ENCODE measurements around the gene TELO2.
A peak's percentile ranks its signal among the peaks of the same experiment; 100 is the strongest.

TELO2 gene

DNA sequence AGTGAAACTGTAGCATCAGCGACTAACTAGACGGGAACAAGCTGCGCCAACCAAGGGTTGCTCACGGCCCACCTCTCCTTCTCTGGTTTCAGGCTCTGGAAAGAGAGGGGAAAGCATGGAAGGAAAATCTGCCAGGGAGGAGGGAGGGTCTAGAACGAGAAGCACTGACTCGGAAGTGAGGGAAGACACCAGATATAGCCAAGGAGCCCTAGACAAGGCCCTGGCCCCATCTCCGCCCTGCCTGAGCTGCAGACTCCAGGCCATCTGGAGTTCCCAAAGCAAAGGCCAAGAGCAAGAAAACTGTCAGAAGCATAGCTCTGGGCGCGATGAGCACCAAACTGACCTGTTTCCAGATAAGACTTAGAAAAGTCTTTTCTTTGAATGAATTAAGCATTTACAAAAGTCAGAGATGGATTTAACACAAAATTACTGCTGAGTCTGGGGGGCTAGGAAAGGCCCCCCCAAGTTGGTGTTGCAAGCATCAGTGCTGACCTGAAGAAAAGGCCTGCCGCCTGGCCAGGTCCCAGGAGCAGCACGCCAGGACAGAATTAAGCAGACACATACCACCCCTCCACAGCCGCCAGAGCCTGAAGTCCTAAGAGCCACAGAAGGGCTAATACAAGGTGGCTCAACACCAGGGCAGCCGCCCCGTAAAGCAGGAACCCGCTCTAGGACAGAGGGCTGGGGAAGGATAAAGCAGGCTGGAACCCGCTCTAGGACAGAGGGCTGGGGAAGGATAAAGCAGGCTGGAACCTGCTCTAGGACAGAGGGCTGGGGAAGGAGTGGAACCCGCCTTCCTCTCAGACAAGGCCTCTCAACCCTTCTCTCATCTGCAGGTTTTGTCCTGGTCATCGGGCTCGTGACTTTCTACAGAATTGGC lies 61.0 kb downstream of the TELO2 start:
- no peak for DNase-seq

DNA sequence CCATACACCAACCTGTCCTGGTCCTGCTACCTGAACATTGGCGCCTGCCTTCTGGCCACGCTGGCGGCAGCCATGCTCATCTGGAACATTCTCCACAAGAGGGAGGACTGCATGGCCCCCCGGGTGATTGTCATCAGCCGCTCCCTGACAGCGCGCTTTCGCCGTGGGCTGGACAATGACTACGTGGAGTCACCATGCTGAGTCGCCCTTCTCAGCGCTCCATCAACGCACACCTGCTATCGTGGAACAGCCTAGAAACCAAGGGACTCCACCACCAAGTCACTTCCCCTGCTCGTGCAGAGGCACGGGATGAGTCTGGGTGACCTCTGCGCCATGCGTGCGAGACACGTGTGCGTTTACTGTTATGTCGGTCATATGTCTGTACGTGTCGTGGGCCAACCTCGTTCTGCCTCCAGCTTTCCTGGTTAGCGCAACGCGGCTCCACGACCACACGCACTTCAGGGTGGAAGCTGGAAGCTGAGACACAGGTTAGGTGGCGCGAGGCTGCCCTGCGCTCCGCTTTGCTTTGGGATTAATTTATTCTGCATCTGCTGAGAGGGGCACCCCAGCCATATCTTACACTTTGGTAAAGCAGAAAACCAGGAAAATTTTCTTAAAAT lies 61.8 kb downstream of the TELO2 start:
- no peak for DNase-seq

DNA sequence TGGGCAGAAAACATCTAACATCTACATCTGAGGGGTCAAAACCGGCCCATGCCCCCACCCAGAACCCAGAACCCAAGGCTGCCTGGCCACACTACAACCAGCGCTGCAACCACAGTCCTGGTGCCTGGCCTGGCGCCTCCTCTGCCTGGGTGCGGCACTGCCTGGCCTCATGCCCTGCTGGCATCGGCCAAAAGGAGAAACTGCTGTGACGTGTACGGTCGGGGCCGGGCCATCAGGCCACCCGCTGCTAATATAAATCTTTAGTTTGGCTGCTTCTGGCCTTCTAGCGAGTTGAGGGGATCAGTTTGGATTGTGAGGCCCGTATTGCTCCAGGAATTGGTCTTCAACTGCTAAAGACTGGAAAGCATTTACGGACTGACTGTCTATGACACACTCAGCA lies 63.1 kb downstream of the TELO2 start:
- DNase-seq: no peak

DNA sequence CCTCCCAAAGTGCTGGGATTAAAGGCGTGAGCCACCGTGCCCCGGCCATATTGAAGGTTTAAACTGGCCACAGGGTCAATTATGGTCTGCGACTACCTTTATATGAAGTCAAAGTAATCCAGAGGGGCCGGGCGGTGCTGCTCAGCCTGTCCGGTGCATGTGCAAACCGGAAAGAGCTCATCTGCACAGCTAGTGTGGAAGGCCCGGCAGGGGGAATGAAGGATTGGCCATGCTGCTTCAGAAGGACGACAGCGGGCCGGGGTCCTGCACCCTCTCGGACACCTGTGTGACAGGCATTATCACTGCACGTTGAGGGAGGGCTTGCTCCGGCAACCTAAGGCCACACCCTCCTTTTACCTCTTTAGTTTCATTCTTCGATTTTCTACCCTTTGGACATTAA lies 63.9 kb downstream of the TELO2 start:
- DNase-seq: no peak

DNA sequence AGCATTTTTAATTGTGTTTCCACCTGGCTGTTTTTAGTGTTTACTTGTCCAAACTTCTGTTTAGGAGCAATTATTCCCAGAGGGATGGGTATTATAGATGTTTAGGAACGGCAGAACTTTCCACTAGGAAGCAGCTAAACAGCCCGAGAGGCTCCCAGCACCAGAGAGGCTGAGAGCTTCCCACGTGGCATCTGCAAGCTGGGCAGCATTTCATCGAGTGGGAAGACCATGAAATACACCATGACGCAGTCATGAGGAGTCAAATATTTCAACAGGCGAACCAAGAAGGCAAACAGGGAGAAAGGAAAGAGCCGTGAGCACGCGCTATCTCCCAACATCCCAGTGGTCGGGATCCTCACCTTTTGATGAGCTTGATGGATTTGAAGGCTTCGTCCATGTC lies 64.4 kb downstream of the TELO2 start:
- peak in 1 of 51 donors; percentile 9 for DNase-seq

DNA sequence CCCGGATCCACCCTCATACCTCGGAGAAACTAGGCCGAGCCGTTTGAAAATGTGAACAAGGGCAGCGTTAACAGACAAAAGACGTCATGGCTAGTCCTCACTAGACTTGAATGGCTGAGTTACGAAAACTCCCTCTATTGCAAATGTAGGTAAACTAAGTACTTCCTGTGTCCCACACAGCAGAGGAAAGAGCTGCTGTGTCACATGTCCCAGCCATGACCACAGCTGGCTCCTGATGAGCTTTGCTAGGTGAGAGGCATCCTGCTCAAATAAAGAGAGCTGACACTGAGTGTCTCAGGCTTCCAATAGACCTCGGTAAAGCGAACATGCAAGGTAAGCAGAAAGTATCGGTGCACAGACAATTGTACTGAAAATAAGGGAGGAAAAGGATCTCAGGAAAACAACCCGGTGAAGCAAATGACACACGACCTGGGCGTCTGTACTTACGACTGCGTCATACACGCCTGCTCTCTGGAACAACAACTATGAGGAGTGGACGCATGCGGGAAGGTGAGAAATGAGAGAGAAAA lies 66.4 kb downstream of the TELO2 start:
- no peak for DNase-seq
